Naive thymus-derived CD4-positive, alpha-beta T cell (primary cell): ENCODE measurements around the gene WDR88. TPM values are rescaled to one million over a fixed set of nuclear protein-coding genes. Genes with fewer than 3 reads are reported as not detected.

Experiments
- ATAC-seq: fragments of 150-1000 bp; cut with Tn5 transposase; 2 replicates; pipeline ENCODE4 v1.10.0; 2021; ENCODE audit warnings: mild to moderate bottlenecking, moderate library complexity
- CTCF ChIA-PET: fragments of 350-600 bp; sonication (Branson Sonifier 250); formaldehyde crosslinking; loops from one replicate; lab custom pipeline; 2021; ENCODE audit warnings: antibody characterized with exemption; lab: Charles Lee
- POLR2A ChIA-PET: fragments of 350-600 bp; sonication (Branson Sonifier 250); formaldehyde crosslinking; loops from one replicate; lab custom pipeline; 2021; ENCODE audit warnings: antibody characterized with exemption, inconsistent platforms; lab: Charles Lee
- DNase-seq, 9 donors: peaks; one replicate each; pipeline versions ENCODE4 v3.0.0 to v3.0.0-alpha.2; 2020 to 2022; ENCODE audit warnings: mixed read lengths in 1 of 9
- H3K27ac ChIP-seq: one replicate; pipeline ENCODE4 v1.7.0; 2013; ENCODE audit warnings: mild to moderate bottlenecking, low read depth, low read length, moderate library complexity
- H3K27me3 ChIP-seq, 2 donors: one replicate each; pipeline ENCODE4 v1.7.0; 2013; ENCODE audit warnings: low read length in 2 of 2, mild to moderate bottlenecking in 2 of 2, moderate library complexity in 2 of 2; ENCODE audit not compliant: control insufficient read depth in 2 of 2, insufficient read depth in 2 of 2
- H3K36me3 ChIP-seq, 3 experiments: 1 replicate in 2 of 3; 2 replicates in 1 of 3; pipeline ENCODE4 v1.7.0; 2013; ENCODE audit warnings: low read length in 3 of 3, mild to moderate bottlenecking in 3 of 3, moderate library complexity in 1 of 3; ENCODE audit not compliant: insufficient read depth in 3 of 3, control insufficient read depth in 2 of 3
- H3K4me1 ChIP-seq, 2 donors: one replicate each; pipeline ENCODE4 v1.7.0; 2013; ENCODE audit warnings: low read length in 2 of 2, mild to moderate bottlenecking in 2 of 2, moderate library complexity in 1 of 2; ENCODE audit not compliant: control insufficient read depth in 2 of 2, insufficient read depth in 2 of 2
- H3K4me3 ChIP-seq: 2 replicates; pipeline ENCODE4 v1.7.0; 2013; ENCODE audit warnings: mild to moderate bottlenecking, low read length
- H3K9me3 ChIP-seq, 3 experiments: 1 replicate in 2 of 3; 2 replicates in 1 of 3; pipeline ENCODE4 v1.7.0; 2013; ENCODE audit warnings: low read length in 3 of 3; ENCODE audit not compliant: control insufficient read depth in 2 of 3
- H3K27ac Mint-ChIP-seq, 9 donors: one replicate each; pipeline ENCODE4 v1.8.0; 2020 to 2022; ENCODE audit warnings: mixed read lengths in 9 of 9, mild to moderate bottlenecking in 8 of 9, moderate library complexity in 5 of 9, inconsistent platforms in 2 of 9
- H3K27me3 Mint-ChIP-seq, 5 donors: one replicate each; pipeline ENCODE4 v1.8.0; 2021 to 2022; ENCODE audit warnings: mixed read lengths in 5 of 5, mild to moderate bottlenecking in 1 of 5
- H3K36me3 Mint-ChIP-seq, 5 donors: one replicate each; pipeline ENCODE4 v1.8.0; 2020 to 2022; ENCODE audit warnings: mixed read lengths in 5 of 5, mild to moderate bottlenecking in 3 of 5, inconsistent platforms in 1 of 5
- H3K4me1 Mint-ChIP-seq, 7 donors: one replicate each; pipeline ENCODE4 v1.8.0; 2020 to 2022; ENCODE audit warnings: mixed read lengths in 7 of 7, mild to moderate bottlenecking in 3 of 7, inconsistent platforms in 1 of 7
- H3K4me3 Mint-ChIP-seq, 10 donors: one replicate each; pipeline ENCODE4 v1.8.0; 2020 to 2022; ENCODE audit warnings: mild to moderate bottlenecking in 10 of 10, mixed read lengths in 10 of 10, moderate library complexity in 6 of 10, inconsistent platforms in 2 of 10
- H3K9me3 Mint-ChIP-seq, 11 donors: one replicate each; pipeline ENCODE4 v1.8.0; 2020 to 2022; ENCODE audit warnings: mixed read lengths in 11 of 11, mild to moderate bottlenecking in 4 of 11, inconsistent platforms in 1 of 11, moderate library complexity in 1 of 11
- intact Hi-C, 2 donors: fragments of 100-400 bp; cut with micrococcal nuclease; formaldehyde crosslinking; loops; one replicate each; pipeline ENCODE4 v1.15.1; 2023
- polyA plus RNA-seq, 2 donors: library from polyadenylated mRNA; unstranded; fragments of 300-500 nt; fragmentation: Illumina TruSeq; gene quantifications; one replicate each; pipeline ENCODE4 v1.2.3, GENCODE V29; 2021
- total RNA-seq, 6 experiments: library from RNA in 5 of 6; stranded (reverse) in 5 of 6; gene quantifications; 1 replicate in 5 of 6; 2 replicates in 1 of 6; pipeline ENCODE4 v1.2.3 and lab custom pipeline; 2021 to 2026

WDR88 gene
- total and polyA plus RNA-seq, 7 experiments from 2014 or later: 0.15 to 0.62 (median 0.37) TPM; not detected in 3

GRCh38 chr19:33199441-33200265 is 67.7 kb downstream of the WDR88 start:
- Histone ChIP-seq H3K36me3 (no peaks in the 10 kb centered on the region), H3K27me3 (peaks cover 0 to 2% of the 10 kb centered on the region in 2 donors), H3K4me1 (no peaks in the 10 kb centered on the region), H3K9me3 (no peaks in the 10 kb centered on the region), H3K27ac (no peak overlapping the region), H3K4me3 (no peak overlapping the region)
- ChIA-PET POLR2A (no interaction called here), CTCF (interaction anchor here (0.6 kb wide), 1 partner anchor 183 kb away, joined by 3 read pairs; no protein-coding TSS in a partner anchor)
- Mint-ChIP-seq H3K9me3 (peaks cover 0 to 3% (median 0%) of the 10 kb centered on the region in 11 donors), H3K4me3 (no peak overlapping the region), H3K27ac (no peak overlapping the region), H3K27me3 (peaks cover 9 to 20% (median 9%) of the 10 kb centered on the region in 5 donors), H3K4me1 (peaks cover 0 to 2% (median 0%) of the 10 kb centered on the region in 7 donors), H3K36me3 (no peaks in the 10 kb centered on the region)
- no peak for DNase-seq
- no peak for ATAC-seq
- intact Hi-C loops: no loop called here

GRCh38 chr19:33201473-33201872 is 69.6 kb downstream of the WDR88 start:
- intact Hi-C loops: no loop called here
- Histone ChIP-seq H3K4me1 (no peaks in the 10 kb centered on the region), H3K4me3 (no peak overlapping the region), H3K27ac (no peak overlapping the region), H3K36me3 (no peaks in the 10 kb centered on the region), H3K27me3 (no peaks in the 10 kb centered on the region), H3K9me3 (no peaks in the 10 kb centered on the region)
- H3K27ac Mint-ChIP-seq: no peak overlapping the region
- DNase-seq (no peak), ATAC-seq (no peak)
- peaks cover 8 to 10% (median 9%) of the 10 kb centered on the region in 5 donors for H3K27me3 Mint-ChIP-seq
- H3K4me1 Mint-ChIP-seq: peaks cover 0 to 2% (median 0%) of the 10 kb centered on the region in 7 donors
- H3K4me3 Mint-ChIP-seq: no peak overlapping the region
- H3K9me3 Mint-ChIP-seq: peaks cover 0 to 3% (median 0%) of the 10 kb centered on the region in 11 donors
- no peaks in the 10 kb centered on the region for H3K36me3 Mint-ChIP-seq
- ChIA-PET CTCF (no interaction called here), POLR2A (no interaction called here)

- CTCF ChIA-PET: no interaction called here
- no peak for ATAC-seq
Observed at GRCh38 chr19:33201886-33202545, 70.1 kb downstream of the WDR88 start.

GRCh38 chr19:33202546-33203507 is 70.9 kb downstream of the WDR88 start:
- Mint-ChIP-seq H3K4me1 (no peaks in the 10 kb centered on the region), H3K4me3 (no peak overlapping the region), H3K36me3 (no peaks in the 10 kb centered on the region), H3K27ac (no peak overlapping the region), H3K27me3 (peaks cover 0 to 5% (median 0%) of the 10 kb centered on the region in 5 donors), H3K9me3 (peaks cover 0 to 3% (median 0%) of the 10 kb centered on the region in 11 donors)
- H3K9me3 ChIP-seq: no peaks in the 10 kb centered on the region
- no peak overlapping the region for H3K27ac ChIP-seq
- no peak for DNase-seq
- no peaks in the 10 kb centered on the region for H3K4me1 ChIP-seq
- H3K36me3 ChIP-seq: no peaks in the 10 kb centered on the region
- CTCF ChIA-PET: interaction anchor here (0.6 kb wide), 1 partner anchor 1999 kb away, joined by 3 read pairs; no protein-coding TSS in a partner anchor
- intact Hi-C loops: no loop called here
- H3K27me3 ChIP-seq: no peaks in the 10 kb centered on the region
- no peak for ATAC-seq
- no peak overlapping the region for H3K4me3 ChIP-seq
- POLR2A ChIA-PET: no interaction called here

More at GRCh38 chr19:33201886-33202545, 70.1 kb downstream of the WDR88 start:
- Histone ChIP-seq H3K4me1 (no peaks in the 10 kb centered on the region), H3K4me3 (no peak overlapping the region), H3K27ac (no peak overlapping the region), H3K27me3 (no peaks in the 10 kb centered on the region), H3K36me3 (no peaks in the 10 kb centered on the region), H3K9me3 (no peaks in the 10 kb centered on the region)
- H3K4me1 Mint-ChIP-seq: peaks cover 0 to under 1% (median 0%) of the 10 kb centered on the region in 7 donors
- no peak for DNase-seq
- intact Hi-C loops: no loop called here
- no peak overlapping the region for H3K27ac Mint-ChIP-seq
- POLR2A ChIA-PET: no interaction called here
- H3K4me3 Mint-ChIP-seq: no peak overlapping the region
- H3K9me3 Mint-ChIP-seq: peaks cover 0 to 3% (median 0%) of the 10 kb centered on the region in 11 donors
- H3K27me3 Mint-ChIP-seq: peaks cover 2 to 5% (median 3%) of the 10 kb centered on the region in 5 donors
- H3K36me3 Mint-ChIP-seq: no peaks in the 10 kb centered on the region

- POLR2A ChIA-PET: no interaction called here
Observed at GRCh38 chr19:33203529-33203928, 71.6 kb downstream of the WDR88 start.

More at GRCh38 chr19:33203529-33203928, 71.6 kb downstream of the WDR88 start:
- Histone ChIP-seq H3K9me3 (no peaks in the 10 kb centered on the region), H3K27ac (no peak overlapping the region), H3K36me3 (no peaks in the 10 kb centered on the region), H3K4me3 (no peak overlapping the region), H3K4me1 (no peaks in the 10 kb centered on the region), H3K27me3 (no peaks in the 10 kb centered on the region)
- intact Hi-C loops: no loop called here
- ATAC-seq: no peak
- Mint-ChIP-seq H3K4me3 (no peak overlapping the region), H3K9me3 (peaks cover 0 to 3% (median 0%) of the 10 kb centered on the region in 11 donors), H3K27ac (no peak overlapping the region), H3K36me3 (no peaks in the 10 kb centered on the region), H3K27me3 (peaks cover 0 to 5% (median 0%) of the 10 kb centered on the region in 5 donors), H3K4me1 (no peaks in the 10 kb centered on the region)
- CTCF ChIA-PET: interaction anchor here (0.6 kb wide), 1 partner anchor 2000 kb away, joined by 3 read pairs; no protein-coding TSS in a partner anchor
- no peak for DNase-seq
